H9 (cell line): ENCODE results near the gene OMD. TPM values are rescaled to one million over a fixed set of nuclear protein-coding genes. Genes with fewer than 3 reads are reported as not detected.

Experiments
- DNase-seq: peaks from one replicate; pipeline ENCODE4 v3.0.0-alpha.2; 2017
- H2AFZ ChIP-seq: one replicate; pipeline ENCODE4 v1.6.1; 2013; ENCODE audit warnings: mild to moderate bottlenecking, low read length, control low read depth, moderate library complexity
- H2AK5ac ChIP-seq: 2 replicates; pipeline ENCODE4 v1.6.1; 2013; ENCODE audit warnings: low read length, control low read depth, mixed read lengths; ENCODE audit not compliant: insufficient read length
- H2BK120ac ChIP-seq: one replicate; pipeline ENCODE4 v1.6.1; 2013; ENCODE audit warnings: low read depth, mild to moderate bottlenecking, low read length, control low read depth, inconsistent platforms; ENCODE audit not compliant: poor library complexity, severe bottlenecking
- H2BK12ac ChIP-seq: 2 replicates; pipeline ENCODE4 v1.6.1; 2013; ENCODE audit warnings: low read length, control low read depth, mixed read lengths, low read depth; ENCODE audit not compliant: insufficient read length
- H2BK15ac ChIP-seq: 2 replicates; pipeline ENCODE4 v1.6.1; 2013; ENCODE audit warnings: low read depth, low read length, control low read depth
- H2BK20ac ChIP-seq: one replicate; pipeline ENCODE4 v1.6.1; 2013; ENCODE audit warnings: low read depth, mild to moderate bottlenecking, low read length, control low read depth, inconsistent platforms; ENCODE audit not compliant: poor library complexity, severe bottlenecking
- H2BK5ac ChIP-seq: 2 replicates; pipeline ENCODE4 v1.6.1; 2013; ENCODE audit warnings: low read length, control low read depth, mixed read lengths; ENCODE audit not compliant: insufficient read length
- H3K14ac ChIP-seq: 2 replicates; pipeline ENCODE4 v1.6.1; 2013; ENCODE audit warnings: low read length, control low read depth; ENCODE audit not compliant: insufficient read depth
- H3K18ac ChIP-seq: 2 replicates; pipeline ENCODE4 v1.6.1; 2013; ENCODE audit warnings: low read depth, mild to moderate bottlenecking, mixed read lengths, low read length, control low read depth; ENCODE audit not compliant: insufficient read length
- H3K23ac ChIP-seq: 2 replicates; pipeline ENCODE4 v1.6.1; 2013; ENCODE audit warnings: low read length, control low read depth, mixed read lengths, low read depth; ENCODE audit not compliant: insufficient read length
- H3K23me2 ChIP-seq: 2 replicates; pipeline ENCODE4 v1.6.1; 2013; ENCODE audit warnings: low read depth, mild to moderate bottlenecking, mixed read lengths, low read length, control low read depth; ENCODE audit not compliant: insufficient read length, poor library complexity, severe bottlenecking
- H3K27ac ChIP-seq: 2 replicates; pipeline ENCODE4 v1.5.1; 2013; ENCODE audit warnings: low read length, control low read depth, mixed read lengths, low read depth; ENCODE audit not compliant: insufficient read length
- H3K27me3 ChIP-seq: 2 replicates; pipeline ENCODE4 v1.6.1; 2013; ENCODE audit warnings: low read length, control low read depth, inconsistent platforms; ENCODE audit not compliant: insufficient read depth
- H3K4ac ChIP-seq: 2 replicates; pipeline ENCODE4 v1.6.1; 2013; ENCODE audit warnings: low read depth, mild to moderate bottlenecking, control low read depth, inconsistent platforms, low read length, moderate library complexity
- H3K4me1 ChIP-seq: 2 replicates; pipeline ENCODE4 v1.6.1; 2013; ENCODE audit warnings: low read length, control low read depth, inconsistent platforms; ENCODE audit not compliant: insufficient read depth
- H3K4me2 ChIP-seq: 2 replicates; pipeline ENCODE4 v1.6.1; 2013; ENCODE audit warnings: low read length, control low read depth, mixed read lengths; ENCODE audit not compliant: insufficient read length, insufficient read depth
- H3K56ac ChIP-seq: 2 replicates; pipeline ENCODE4 v1.6.1; 2013; ENCODE audit warnings: low read depth, mild to moderate bottlenecking, mixed read lengths, low read length, control low read depth; ENCODE audit not compliant: insufficient read length
- H3K79me1 ChIP-seq: 2 replicates; pipeline ENCODE4 v1.6.1; 2013; ENCODE audit warnings: low read depth, mild to moderate bottlenecking, moderate library complexity, low read length, control low read depth, inconsistent platforms; ENCODE audit not compliant: insufficient read depth, poor library complexity, severe bottlenecking
- H3K79me2 ChIP-seq: 2 replicates; pipeline ENCODE4 v1.6.1; 2013; ENCODE audit warnings: low read length, control low read depth, inconsistent platforms; ENCODE audit not compliant: insufficient read depth
- H3K9ac ChIP-seq: 2 replicates; pipeline ENCODE4 v1.6.1; 2013; ENCODE audit warnings: low read length, control low read depth, mixed read lengths; ENCODE audit not compliant: insufficient read length; ENCODE audit errors: extremely low read depth
- H3K9me3 ChIP-seq: one replicate; pipeline ENCODE4 v1.6.1; 2013; ENCODE audit warnings: low read depth, low read length, inconsistent platforms; ENCODE audit not compliant: control insufficient read depth
- H3T11ph ChIP-seq: one replicate; pipeline ENCODE4 v1.6.1; 2013; ENCODE audit warnings: mild to moderate bottlenecking, low read length, control low read depth, inconsistent platforms
- H4K20me1 ChIP-seq: one replicate; pipeline ENCODE4 v1.6.1; 2013; ENCODE audit not compliant: control insufficient read depth, insufficient read length, insufficient read depth
- H4K5ac ChIP-seq: 2 replicates; pipeline ENCODE4 v1.6.1; 2013; ENCODE audit warnings: low read depth, mild to moderate bottlenecking, mixed read lengths, low read length, control low read depth; ENCODE audit not compliant: insufficient read length
- H4K8ac ChIP-seq: replicated peaks from 2 replicates; pipeline ENCODE4 v1.6.1; 2013; ENCODE audit warnings: low read length, control low read depth, mixed read lengths, low read depth; ENCODE audit not compliant: insufficient read length
- H4K91ac ChIP-seq: 2 replicates; pipeline ENCODE4 v1.6.1; 2013; ENCODE audit warnings: low read depth, mild to moderate bottlenecking, moderate library complexity, mixed read lengths, low read length, control low read depth; ENCODE audit not compliant: insufficient read length
- H3K27ac Mint-ChIP-seq, 3 experiments: 2 replicates in 2 of 3; 3 replicates in 1 of 3; pipeline ENCODE4 v1.8.0; 2020 to 2021; ENCODE audit warnings: mixed read lengths in 3 of 3, mild to moderate bottlenecking in 1 of 3, moderate library complexity in 1 of 3
- H3K27me3 Mint-ChIP-seq: 2 replicates; pipeline ENCODE4 v1.8.0; 2021; ENCODE audit warnings: low read depth, mild to moderate bottlenecking, moderate library complexity, mixed read lengths
- H3K36me3 Mint-ChIP-seq, 3 experiments: 2 replicates in 2 of 3; 3 replicates in 1 of 3; pipeline ENCODE4 v1.8.0; 2020 to 2021; ENCODE audit warnings: low read depth in 3 of 3, mixed read lengths in 3 of 3; ENCODE audit not compliant: insufficient read depth in 1 of 3
- H3K4me1 Mint-ChIP-seq, 2 experiments: 2 replicates each; pipeline ENCODE4 v1.8.0; 2020; ENCODE audit warnings: mixed read lengths in 2 of 2
- H3K4me3 Mint-ChIP-seq, 2 experiments: 2 replicates in 1 of 2; 3 replicates in 1 of 2; pipeline ENCODE4 v1.8.0; 2020 to 2021; ENCODE audit warnings: mild to moderate bottlenecking in 2 of 2, mixed read lengths in 2 of 2, moderate library complexity in 1 of 2
- H3K9me3 Mint-ChIP-seq, 2 experiments: 2 replicates in 1 of 2; 3 replicates in 1 of 2; pipeline ENCODE4 v1.8.0; 2020; ENCODE audit warnings: mild to moderate bottlenecking in 2 of 2, mixed read lengths in 2 of 2, moderate library complexity in 1 of 2
- CTCF ChIP-seq: fragments of 200-600 bp; sonication (generic); conservative IDR thresholded peaks from 3 replicates; pipeline ENCODE4 v1.8.0; 2021; ENCODE audit warnings: antibody characterized with exemption, mild to moderate bottlenecking
- WGBS: extraction: QIAGEN DNeasy Blood & Tissue Kit; methylation state at CpG from one replicate; pipeline ENCODE4 v1.1.7; 2013; ENCODE audit warnings: missing lambda C conversion rate, low lambda C conversion rate, mixed read lengths; ENCODE audit not compliant: insufficient read length; ENCODE audit errors: extremely low coverage; 5-methylcytosine and 5-hydroxymethylcytosine counted together
- total RNA-seq: library from RNA; stranded (reverse); gene quantifications from 2 replicates; pipeline ENCODE4 v1.2.1, GENCODE V29; 2021

The OMD gene
- total RNA-seq, 1 experiment from 2014 or later, result not detected

- Histone ChIP-seq H4K20me1 (no peaks in the 10 kb centered on the region), H3K4ac (no peak overlapping the region), H4K8ac (no peak overlapping the region), H3T11ph (no peak overlapping the region), H3K18ac (no peak overlapping the region), H2BK5ac (no peak overlapping the region), H2BK20ac (no peak overlapping the region), H2BK12ac (no peak overlapping the region), H3K56ac (no peak overlapping the region), H2AK5ac (no peak overlapping the region), H3K9ac (no peak overlapping the region), H3K4me1 (no peaks in the 10 kb centered on the region), H3K79me2 (no peaks in the 10 kb centered on the region), H3K14ac (no peak overlapping the region), H2BK120ac (no peak overlapping the region), H3K27ac (no peak overlapping the region), H3K79me1 (no peaks in the 10 kb centered on the region), H3K23me2 (no peaks in the 10 kb centered on the region), H3K9me3 (no peaks in the 10 kb centered on the region), H3K4me2 (no peak overlapping the region), H3K27me3 (no peaks in the 10 kb centered on the region), H4K91ac (no peak overlapping the region), H2BK15ac (no peak overlapping the region), H3K23ac (no peak overlapping the region), H2AFZ (no peak overlapping the region), H4K5ac (no peak overlapping the region)
- WGBS, result no CpG with 5 or more reads among the region's 2 CpGs
- no peaks in the 10 kb centered on the region for H3K36me3 Mint-ChIP-seq
- no peak for DNase-seq
- TF ChIP-seq CTCF, result no peak
- no peaks in the 10 kb centered on the region for H3K9me3 Mint-ChIP-seq
- no peak overlapping the region for H3K4me3 Mint-ChIP-seq
- no peaks in the 10 kb centered on the region for H3K27me3 Mint-ChIP-seq
- 0 out of 4 replicates have a peak, but pooled peaks cover 0 to 3% of the 10 kb centered on the region in 2 experiments for H3K4me1 Mint-ChIP-seq
- no peak overlapping the region for H3K27ac Mint-ChIP-seq
These were observed 15.4 kb downstream of the OMD start for GRCh38 chr9:92408747-92409478.
